Measurements from ENCODE around the gene GDF15.
"Not testable (repeated sequence)": the region's sequence is repeated elsewhere in the genome, so short reads cannot be mapped to it uniquely, and the experiment has no call there.

Gene GDF15

GRCh38 chr19:18392926-18393325, 7.0 kb downstream of the GDF15 start:
- no peak for DNase-seq

GRCh38 chr19:18393836-18394235, 7.9 kb downstream of the GDF15 start:
- no peak for DNase-seq

- DNase-seq: no peak
Measured at GRCh38 chr19:18396471-18397241, 10.7 kb downstream of the GDF15 start.

GRCh38 chr19:18397242-18398202, 11.6 kb downstream of the GDF15 start, which contains the start of gene LRRC25:
TSS of gene LRRC25 (minus strand) at chr19:18397622. CDS start at chr19:18396963, 659 bp downstream.
- DNase-seq: peak; percentile 54

GRCh38 chr19:18399008-18399407, 13.1 kb downstream of the GDF15 start:
- no peak for DNase-seq

- no peak for DNase-seq
Measured at GRCh38 chr19:18401580-18402112, 15.7 kb downstream of the GDF15 start.

GRCh38 chr19:18402455-18403248, 16.7 kb downstream of the GDF15 start:
- DNase-seq: not testable (repeated sequence)

- DNase-seq: not testable (repeated sequence)
Measured at GRCh38 chr19:18405754-18406153, 19.8 kb downstream of the GDF15 start.

GRCh38 chr19:18406749-18407148, 20.8 kb downstream of the GDF15 start:
- no peak for DNase-seq

- DNase-seq: no peak
Measured at GRCh38 chr19:18408053-18408476, 22.1 kb downstream of the GDF15 start.

GRCh38 chr19:18412610-18413239, 26.8 kb downstream of the GDF15 start:
- no peak for DNase-seq

- peak; percentile 69 for DNase-seq
Measured at GRCh38 chr19:18414504-18415177, 28.7 kb downstream of the GDF15 start.

GRCh38 chr19:18415178-18415867, 29.4 kb downstream of the GDF15 start:
- peak; percentile 64 for DNase-seq

GRCh38 chr19:18416778-18417249, 30.9 kb downstream of the GDF15 start:
- DNase-seq: peak; percentile 96

- peak; percentile 89 for DNase-seq
Measured at GRCh38 chr19:18417250-18418028, 31.5 kb downstream of the GDF15 start.

GRCh38 chr19:18418029-18418482, 32.1 kb downstream of the GDF15 start:
- DNase-seq: no peak

GRCh38 chr19:18418483-18419194, 32.7 kb downstream of the GDF15 start:
- DNase-seq: peak; percentile 94

GRCh38 chr19:18419195-18419698, 33.3 kb downstream of the GDF15 start, which contains the start of gene SSBP4:
TSS of gene SSBP4 (plus strand) at chr19:18419398. CDS start at chr19:18419649, 251 bp downstream.
- no peak for DNase-seq

Measured in eye (tissue), 1 donor.